GM21737 (cell line): Measurements from ENCODE around the gene OOSP1.
"Not testable (repeated sequence)": the region's sequence is repeated elsewhere in the genome, so short reads cannot be mapped to it uniquely, and the experiment has no call there.

ENCODE experiments used
- ATAC-seq: cut with Tn5 transposase; IDR thresholded peaks from one replicate; pipeline ENCODE4 v1.9.1; 2021; ENCODE audit warnings: mild to moderate bottlenecking, moderate library complexity; ENCODE audit not compliant: unreplicated experiment

The OOSP1 gene, protein sequence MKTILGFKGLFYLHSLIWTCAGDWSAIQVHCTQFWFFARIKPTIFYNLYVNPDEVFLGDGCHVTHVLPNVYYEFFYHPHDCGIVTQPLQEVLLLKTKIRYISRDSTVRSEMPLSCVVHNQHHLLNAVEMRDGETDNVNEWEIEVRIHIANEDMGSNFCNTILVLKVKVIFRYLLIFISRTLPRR

DNA sequence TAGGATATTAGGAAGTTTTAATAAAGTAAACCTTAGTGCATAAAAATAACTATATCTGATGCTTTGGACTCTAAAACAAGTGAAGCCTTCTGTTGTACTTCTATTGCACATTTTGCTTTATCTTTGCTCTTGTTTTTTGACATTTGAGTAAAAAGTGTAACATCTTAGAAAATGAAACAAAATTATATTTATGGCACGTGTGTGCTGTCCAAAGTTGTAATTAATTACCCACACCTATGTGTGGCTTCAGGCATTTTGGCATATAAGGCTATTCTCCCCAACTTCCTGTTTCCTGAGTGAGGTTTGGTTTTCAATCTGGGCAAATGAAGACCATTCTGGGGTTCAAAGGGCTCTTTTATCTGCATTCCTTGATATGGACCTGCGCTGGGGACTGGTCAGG lies at the start of gene OOSP1:
Gene OOSP1, plus strand, starts transcription at position 301 of the 400 bp plus-strand sequence. Its CDS starts 23 bp downstream, at position 324.
- ATAC-seq = no peak

DNA sequence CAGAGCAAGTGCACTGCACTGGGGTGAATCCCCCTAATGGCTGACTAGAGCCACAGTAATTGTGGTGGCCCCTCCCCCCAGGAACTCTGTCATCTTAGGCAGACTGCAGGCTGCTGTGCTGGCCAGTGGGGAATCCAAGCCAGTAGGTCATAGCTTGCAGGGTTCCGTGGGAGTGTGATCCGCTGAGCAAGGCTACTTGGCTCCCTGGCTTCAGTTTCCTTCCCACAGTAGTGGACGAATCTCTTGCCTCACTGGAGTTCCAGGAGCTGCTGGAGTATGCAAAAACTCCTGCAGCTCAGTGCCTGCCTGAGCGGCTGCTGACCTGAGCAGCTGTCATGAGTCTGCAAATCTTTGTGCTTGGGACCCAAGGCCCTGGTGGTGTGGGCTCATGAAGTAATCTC lies 46.5 kb upstream of the OOSP1 start:
- no peak for ATAC-seq

DNA sequence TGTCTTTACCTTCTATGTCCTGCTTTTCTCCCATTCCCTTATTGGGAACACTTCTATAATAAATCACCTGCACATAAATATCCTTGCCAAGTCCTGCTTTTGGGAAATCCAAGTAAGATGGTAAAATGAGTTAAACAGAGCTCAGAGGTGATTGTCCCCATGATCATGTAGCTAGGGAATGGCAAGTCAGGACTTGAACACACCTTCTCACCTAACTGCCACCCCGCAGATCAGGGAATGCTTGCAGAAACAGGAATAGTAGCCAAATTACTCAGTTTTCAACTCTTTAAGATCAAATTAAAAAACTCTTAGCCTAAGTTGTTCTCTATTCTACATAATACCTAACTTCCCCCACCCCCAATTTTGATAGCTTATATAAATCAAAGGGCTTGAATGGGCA lies 43.6 kb upstream of the OOSP1 start:
- ATAC-seq = no peak

DNA sequence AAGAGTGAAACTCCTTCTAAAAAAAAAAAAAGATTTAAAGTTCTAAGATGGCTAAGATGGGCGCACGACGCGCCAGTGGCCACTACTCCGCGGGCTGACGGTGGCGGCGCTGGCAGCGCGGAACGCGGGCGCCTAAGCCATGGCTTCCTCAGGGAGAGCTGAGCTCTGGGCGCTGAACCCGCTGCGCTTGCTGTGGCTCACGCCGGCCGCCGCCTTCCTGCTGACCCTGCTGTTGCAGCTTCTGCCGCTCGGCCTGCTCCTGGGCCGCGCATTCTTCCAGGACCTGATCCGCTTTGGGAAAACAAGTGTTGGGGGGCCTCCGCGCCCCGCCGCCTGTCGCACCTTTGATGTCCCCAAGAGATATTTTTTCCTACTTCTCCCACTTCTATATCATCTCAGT lies 40.2 kb upstream of the OOSP1 start:
- ATAC-seq = no peak

DNA sequence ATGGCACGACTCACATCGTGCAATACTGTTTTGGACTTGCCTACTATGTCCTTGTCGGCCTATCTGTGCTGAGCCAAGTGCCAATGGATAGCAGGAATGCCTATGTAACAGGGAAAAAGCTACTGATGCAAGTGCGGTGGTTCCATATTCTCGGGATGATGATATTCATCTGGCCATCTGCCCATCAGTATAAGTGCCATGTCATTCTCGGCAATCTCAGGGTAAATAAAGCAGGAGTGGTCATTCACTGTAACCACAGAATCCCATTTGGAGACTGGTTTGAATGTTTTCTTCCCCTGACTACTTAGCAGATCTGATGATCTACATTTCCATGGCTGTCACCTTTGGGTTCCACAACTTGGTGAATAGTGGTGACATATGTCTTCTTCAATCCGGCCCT lies 39.6 kb upstream of the OOSP1 start:
- ATAC-seq = no peak

DNA sequence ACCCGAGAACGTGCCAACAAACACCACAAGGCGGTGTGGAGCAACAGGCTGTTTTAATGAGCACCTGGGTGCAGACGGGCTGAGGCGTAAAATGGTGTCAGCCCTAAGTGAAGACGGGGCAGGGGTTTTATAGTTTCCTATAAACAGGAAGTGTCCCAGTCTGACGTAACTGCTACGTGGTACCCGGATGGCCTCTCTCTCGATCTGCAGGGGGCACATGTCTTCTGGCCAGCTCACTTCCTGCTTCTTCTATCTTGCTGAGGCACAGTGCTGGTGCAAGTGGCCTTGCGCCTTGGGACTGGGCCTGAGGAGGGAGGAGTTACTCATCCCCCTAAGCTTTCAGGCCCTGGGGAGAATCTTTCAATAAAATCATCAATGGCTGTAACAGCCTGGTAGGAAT lies 38.7 kb upstream of the OOSP1 start:
- no peak for ATAC-seq

DNA sequence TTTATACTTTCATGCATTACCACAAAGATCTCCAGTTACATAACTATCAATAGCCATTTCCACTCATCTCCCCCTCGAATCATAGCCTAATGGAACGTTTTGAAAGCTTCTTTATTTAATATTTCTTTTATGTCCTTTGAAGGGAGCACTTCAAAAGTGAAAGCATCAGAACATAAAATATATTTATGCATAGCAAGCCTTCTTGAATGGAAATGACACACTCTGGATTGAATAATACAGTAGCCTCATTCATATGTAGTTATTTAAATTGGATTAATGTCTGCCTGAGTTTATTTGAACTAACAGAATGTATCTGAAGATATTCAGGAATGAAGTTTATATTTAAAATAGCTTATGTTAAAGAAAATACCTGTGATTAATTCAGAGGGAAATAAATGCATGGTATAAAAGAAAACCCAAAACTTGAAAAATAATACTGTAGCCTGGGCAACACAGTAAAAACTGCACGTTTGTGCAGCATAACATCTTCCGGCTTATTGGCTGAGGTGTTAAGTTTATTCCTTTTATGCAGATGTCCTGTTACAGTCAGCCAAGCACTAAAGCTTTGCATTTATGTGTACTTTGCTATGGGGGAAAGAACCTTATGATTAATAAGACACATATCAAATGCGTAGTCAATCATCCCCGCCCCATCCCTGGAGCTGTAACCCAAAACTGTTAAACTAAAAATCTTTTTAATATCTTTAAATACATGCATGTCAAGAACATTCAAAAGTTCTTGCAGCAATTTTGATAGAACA lies 37.7 kb upstream of the OOSP1 start:
- no peak for ATAC-seq

DNA sequence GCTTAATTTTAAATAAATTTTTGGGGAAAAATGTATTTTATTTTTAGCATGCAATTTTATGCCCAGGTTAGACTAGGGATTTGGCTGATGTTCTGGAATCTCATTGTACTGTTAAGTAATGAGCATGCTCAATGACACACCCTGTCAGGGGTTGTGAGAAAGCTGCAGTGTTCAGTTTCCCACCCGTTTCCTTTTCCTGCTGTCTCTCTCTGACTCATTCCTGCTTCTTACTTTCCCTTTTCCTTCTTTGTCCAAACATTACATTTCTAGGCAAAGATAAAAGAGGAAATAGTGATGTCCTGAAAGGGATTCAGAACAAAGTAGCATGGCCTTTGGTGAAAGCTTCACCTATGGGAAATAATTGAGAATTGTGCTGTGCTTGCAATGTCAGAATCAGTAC lies 36.9 kb upstream of the OOSP1 start:
- ATAC-seq = no peak

DNA sequence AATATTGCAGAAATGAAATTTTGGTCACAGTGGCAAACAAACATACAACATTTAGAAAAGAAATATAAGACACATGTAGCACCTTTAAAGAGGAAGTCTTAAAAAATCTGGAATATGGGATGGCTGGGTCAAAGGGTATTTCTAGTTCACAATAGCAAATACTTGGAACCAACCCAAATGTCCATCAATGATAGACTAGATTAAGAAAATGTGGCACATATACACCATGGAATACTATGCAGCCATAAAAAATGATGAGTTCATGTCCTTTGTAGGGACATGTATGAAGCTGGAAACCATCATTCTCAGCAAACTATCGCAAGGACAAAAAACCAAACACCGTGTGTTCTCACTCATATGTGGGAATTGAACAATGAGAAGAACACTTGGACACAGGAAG lies 34.7 kb upstream of the OOSP1 start:
- not testable (repeated sequence) for ATAC-seq

DNA sequence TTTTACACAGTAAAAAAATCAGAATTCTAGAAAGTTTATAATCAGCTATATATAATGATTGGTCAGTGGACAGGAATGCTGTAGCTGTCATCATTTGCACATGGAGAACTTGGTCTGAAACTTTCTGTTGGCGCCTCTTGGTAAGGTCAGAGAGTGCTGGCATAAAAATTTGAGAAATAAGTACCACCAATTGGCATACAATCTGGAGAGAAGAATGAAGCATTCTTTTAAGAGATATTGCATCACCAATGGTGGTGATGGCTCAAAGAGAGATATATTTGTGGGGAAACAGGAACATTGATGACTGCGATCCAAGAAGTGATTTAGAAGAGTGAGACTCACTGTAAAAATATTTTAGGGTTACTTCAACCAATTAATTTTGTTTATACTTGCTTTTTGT lies 19.8 kb upstream of the OOSP1 start:
- no peak for ATAC-seq

DNA sequence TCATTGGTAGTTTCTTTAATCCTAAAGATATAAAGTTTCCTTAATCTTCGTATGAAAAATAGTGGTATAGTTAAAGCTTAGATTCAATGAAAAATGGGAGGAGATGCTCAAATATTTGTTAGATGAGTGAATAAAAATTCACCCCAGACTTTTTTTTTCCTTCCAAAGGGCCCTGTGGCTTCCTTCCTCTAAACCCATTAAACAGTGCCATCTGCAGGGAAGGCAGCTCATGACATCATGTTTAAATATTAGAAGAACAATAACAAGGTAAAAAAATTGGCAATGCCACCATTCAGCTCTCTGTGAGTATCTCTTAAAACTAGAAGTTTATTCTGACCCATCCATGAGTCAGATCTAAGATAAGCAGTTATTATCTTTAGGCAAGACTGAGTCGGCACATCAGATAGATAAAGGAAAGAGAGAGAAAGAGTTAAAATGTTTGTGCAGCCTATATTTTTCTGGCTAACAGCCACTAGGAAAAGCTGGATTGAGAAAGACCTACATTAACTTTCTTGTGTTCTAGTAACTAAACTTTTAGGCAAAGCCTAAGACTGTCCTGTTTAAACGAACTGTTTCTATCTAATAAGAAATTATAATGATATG lies 19.1 kb upstream of the OOSP1 start:
- no peak for ATAC-seq

DNA sequence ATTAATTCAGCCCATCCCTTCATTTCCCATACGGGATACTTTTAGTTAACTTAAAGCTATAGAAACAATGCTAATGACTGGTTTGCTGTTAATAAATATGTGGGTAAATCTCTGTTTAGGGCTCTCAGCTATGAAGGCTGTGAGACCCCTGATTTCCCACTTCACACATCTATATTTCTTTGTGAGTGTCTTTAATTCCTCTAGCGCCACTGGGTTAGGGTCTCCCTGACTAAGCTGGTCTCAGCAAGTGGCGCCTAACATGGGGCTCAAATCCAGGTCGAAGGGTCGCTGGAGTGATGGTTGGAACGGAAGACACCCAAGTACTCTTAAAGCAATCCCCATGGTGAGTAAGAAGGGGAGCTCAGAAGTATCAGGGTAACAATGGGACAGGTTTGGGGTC lies 14.4 kb upstream of the OOSP1 start:
- ATAC-seq = no peak

DNA sequence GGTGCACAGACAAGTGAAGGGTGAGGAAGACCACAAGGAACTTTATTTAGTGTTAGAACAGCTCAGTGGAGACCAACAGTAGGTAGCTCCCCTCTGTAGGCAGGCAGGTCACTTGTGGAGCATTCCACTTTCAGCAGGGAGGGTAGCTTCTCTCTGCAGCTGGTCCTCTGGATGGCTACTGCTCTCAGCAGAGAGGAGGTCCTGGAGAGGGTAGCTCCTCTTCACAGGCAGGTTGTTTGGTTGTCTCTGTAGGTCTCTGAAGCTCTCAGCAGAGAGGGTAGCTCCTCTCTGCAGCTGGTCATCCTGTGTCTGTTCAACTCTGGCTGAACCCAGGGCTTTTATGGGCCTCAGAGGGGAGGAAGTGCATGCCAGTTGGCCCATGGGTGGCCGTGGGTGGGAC lies 6.5 kb upstream of the OOSP1 start:
- ATAC-seq = no peak

DNA sequence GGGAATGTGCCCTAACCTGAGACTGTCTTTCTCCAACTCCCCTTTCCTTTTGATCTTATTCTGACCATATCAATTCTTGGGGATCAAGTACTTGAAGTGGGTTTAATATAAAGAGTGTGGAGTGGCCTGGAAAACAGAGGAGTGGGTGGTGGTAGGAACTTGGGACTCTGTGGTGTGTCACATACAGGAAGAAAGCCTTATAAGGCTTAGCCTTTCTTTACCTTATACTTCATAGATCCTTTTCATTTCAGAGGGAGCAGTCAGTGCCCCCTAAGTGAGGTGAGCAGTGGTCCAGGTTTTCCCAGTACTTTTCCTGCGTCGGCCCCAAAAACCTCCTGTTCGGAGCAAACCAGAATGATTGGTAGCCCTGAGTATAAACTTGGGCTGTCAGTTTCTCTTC lies 486 bp downstream of the OOSP1 start:
- ATAC-seq = no peak

DNA sequence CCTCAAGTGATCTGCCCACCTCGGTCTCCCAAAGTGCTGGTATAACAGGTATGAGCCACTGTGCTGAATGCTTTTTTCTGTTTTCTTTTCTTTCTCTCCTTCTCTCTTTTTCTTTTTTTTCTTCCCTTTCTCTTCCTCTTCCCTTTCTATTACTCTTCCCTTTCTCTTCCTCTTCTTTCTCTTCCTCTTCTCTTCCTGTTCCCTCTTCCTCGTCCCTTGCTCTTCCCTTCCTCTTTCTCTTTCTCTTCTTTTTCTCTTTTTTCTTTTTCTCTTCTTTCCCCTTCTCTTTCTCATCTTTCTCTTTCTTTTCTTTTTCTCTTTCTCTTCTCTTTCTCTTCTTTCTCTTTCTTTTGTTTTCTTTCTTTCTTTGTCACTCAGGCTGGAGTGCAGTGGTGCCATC lies 1.2 kb downstream of the OOSP1 start:
- ATAC-seq = no peak

DNA sequence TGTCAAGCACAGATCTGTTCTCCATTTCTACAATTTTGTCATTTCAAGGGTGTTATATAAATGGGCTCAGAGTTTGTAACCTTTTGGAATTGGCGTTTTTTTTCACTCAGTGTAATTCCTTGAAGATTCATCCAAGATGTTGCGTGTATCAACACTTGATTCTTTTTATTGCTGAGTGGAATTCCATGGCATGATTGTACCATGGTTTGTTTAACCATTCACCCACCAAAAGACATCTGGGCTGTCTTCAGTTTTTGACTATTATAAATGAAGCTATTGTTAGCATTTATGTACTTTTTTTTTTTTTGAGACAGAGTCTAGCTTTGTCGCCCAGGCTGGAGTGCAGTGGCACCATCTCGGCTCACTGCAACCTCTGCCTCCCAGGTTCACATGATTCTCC lies 2.9 kb downstream of the OOSP1 start:
- ATAC-seq = no peak

DNA sequence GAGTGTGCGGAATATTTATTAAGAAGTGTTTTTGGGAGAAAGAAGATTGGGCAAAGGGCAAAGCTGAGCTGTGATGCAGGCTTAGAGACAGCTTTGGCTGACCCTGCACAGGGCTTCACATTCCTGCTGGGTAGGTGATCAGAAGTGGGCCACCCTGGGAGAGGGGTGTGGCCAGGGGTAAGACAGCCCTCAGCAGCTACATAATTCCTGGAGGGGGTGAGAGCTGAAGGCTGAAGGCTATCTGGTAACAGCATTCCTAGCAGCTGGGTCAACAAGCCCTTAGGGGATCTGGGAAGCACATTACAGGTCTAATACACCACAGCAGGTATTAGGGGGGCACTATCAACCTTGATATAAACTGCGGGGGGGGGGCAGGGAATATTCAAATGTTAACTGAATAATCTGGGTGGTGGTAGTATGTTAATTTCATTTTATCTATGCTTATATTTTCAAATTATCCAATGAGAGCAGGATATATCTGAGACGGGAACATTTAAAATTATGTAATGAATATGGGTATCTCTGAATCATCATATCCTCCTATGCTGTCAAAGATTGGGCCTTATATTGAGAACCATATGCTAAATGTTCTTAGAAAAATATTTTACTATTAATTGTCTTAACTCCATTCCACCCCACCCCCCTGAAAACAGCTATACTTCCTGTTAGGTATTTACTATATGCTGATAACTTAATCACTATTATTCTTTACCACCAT lies 5.9 kb downstream of the OOSP1 start:
- no peak for ATAC-seq

DNA sequence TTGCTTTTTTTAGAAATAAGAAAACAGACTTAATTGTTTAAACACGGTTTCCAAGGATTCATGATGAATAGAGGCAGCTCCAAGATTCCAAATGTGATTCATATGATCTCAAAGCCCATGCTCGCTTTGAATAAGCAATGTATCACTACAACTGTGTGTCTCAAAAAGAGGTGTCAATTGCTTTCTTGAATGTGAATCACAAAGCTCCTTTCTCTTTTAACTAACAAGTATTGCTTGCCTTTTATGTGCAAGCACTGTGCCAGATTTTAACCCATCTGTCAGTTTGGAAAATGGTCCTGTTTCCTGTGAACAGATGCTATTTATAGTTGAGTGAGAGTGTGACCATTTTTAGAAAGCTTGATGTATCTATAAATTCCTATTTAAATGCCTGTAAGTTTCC lies 6.5 kb downstream of the OOSP1 start:
- ATAC-seq = no peak

DNA sequence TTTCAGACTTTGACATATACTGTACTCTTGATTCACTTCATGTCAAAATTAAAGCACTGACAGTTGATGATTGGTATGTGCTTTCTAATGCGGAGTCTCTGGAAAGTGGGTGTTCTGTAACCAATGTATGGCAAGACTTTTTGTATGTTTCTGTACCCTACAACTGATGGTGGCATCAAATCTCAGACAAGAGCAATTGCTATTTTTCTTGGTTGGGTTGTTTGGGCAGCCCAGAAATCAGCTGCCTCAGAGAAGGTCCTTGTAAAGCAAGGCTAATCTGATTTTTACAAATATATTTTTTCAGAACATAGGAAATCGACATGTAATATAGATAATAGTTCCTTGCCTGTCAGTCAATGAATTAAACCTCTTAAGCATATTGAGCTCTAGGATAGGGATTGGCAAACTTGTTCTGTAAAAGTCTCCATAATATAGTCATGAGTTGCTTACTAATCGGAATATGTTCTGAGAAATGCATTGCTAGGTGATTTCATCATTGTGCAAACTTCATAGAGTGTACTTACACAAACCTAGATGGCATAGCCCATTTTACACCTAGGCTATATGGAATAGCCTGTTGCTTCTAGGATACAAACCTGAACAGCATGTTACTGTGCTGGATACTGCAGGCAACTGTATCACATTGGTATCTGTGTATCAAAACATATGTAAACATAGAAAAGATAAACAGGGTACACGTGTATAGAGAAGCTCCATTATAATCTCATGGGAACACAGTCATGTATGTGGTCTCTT lies 15.4 kb downstream of the OOSP1 start:
- no peak for ATAC-seq

DNA sequence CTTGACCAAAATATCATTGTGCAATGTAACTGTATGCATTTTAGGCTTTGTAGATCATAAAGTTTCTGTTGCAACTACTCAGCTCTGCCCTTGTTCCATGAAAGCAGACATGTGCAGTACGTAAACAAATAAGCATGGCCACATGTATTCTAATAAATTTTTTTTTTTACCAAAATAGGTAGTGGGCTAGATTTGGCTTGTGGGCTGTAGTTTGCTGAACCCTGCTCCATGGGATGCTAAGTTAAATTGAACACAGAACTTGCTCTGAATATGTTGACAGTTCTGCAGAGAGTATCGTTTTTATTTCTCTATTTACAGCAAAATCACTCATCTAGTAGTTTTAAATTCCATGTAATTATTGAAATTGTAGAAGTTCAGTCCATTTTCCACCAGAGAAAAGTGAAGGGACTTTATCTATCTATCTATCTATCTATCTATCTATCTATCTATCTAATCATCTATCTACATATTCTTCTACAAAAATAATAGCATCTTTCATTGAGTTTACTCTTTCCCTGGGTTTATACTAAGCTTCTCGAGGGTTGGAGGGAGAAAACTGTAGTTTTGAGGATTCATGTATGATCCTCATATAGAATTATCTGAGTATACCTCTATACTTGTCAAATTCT lies 16.1 kb downstream of the OOSP1 start:
- no peak for ATAC-seq

DNA sequence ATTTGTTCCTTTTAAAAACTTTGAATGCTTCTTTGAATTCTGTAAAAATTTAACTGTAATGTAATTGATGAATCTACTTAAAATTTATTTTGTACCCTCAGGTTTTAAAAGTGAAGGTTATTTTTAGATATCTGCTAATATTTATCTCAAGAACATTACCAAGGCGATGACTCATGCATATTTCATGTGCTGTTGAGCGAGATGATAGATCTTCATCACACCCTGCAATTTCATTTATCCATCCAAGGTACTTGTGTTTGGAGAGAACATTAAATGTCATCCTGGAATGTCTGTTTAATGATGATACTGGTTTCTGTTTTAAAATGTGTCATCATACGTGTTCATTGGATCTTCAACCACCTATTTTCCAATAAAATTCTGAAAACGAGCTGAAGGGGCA lies 18.9 kb downstream of the OOSP1 start:
- ATAC-seq = no peak
